IMR-90 (cell line): ENCODE measurements around the gene CLDN7.

Source experiments
- CEBPB ChIP-seq: IDR thresholded peaks from 2 replicates; pipeline ENCODE4 v1.6.1; 2012; ENCODE audit warnings: low read depth, low read length, improper control_type of control experiment
- CHD1 ChIP-seq: IDR thresholded peaks from 2 replicates; pipeline ENCODE4 v1.6.1; 2012; ENCODE audit warnings: low read depth, low read length, improper control_type of control experiment
- FOS ChIP-seq: fragments of 150-350 bp; IDR thresholded peaks from 2 replicates; pipeline ENCODE4 v1.6.1; 2016; ENCODE audit warnings: low read depth, low read length
- MAFK ChIP-seq: IDR thresholded peaks from 2 replicates; pipeline ENCODE4 v1.6.1; 2012; ENCODE audit warnings: low read depth, low read length, improper control_type of control experiment
- MAZ ChIP-seq: IDR thresholded peaks from 2 replicates; pipeline ENCODE4 v1.6.1; 2012; ENCODE audit warnings: low read depth, mild to moderate bottlenecking, low read length, improper control_type of control experiment, moderate library complexity, borderline replicate concordance
- MXI1 ChIP-seq: IDR thresholded peaks from 2 replicates; pipeline ENCODE4 v1.6.1; 2012; ENCODE audit warnings: low read depth, mild to moderate bottlenecking, low read length, moderate library complexity, borderline replicate concordance
- POLR2A ChIP-seq: IDR thresholded peaks from 2 replicates; pipeline ENCODE4 v1.6.1; 2012; ENCODE audit warnings: mild to moderate bottlenecking, low read depth, low read length
- RAD21 ChIP-seq: IDR thresholded peaks from 2 replicates; pipeline ENCODE4 v1.6.1; 2012; ENCODE audit warnings: low read length, improper control_type of control experiment
- RCOR1 ChIP-seq: IDR thresholded peaks from 2 replicates; pipeline ENCODE4 v1.6.1; 2012; ENCODE audit warnings: mild to moderate bottlenecking, low read length, improper control_type of control experiment; ENCODE audit not compliant: insufficient replicate concordance
- SMC3 ChIP-seq: fragments of 150-350 bp; IDR thresholded peaks from 2 replicates; pipeline ENCODE4 v1.6.1; 2016; ENCODE audit warnings: low read depth, mild to moderate bottlenecking, antibody characterized with exemption, low read length, moderate library complexity
- TF ChIP-seq, protein P1 (sequence below): fragments of 150-350 bp; IDR thresholded peaks from 2 replicates; pipeline ENCODE4 v1.6.1; 2016; ENCODE audit warnings: low read depth, mild to moderate bottlenecking, low read length, moderate library complexity, borderline replicate concordance
- TF ChIP-seq, protein P2 (sequence below): conservative IDR thresholded peaks from 2 replicates; pipeline ENCODE4 v1.5.1; 2012; ENCODE audit warnings: mild to moderate bottlenecking, low read depth, low read length, improper control_type of control experiment
- TF ChIP-seq, protein P3 (sequence below): fragments of 150-350 bp; IDR thresholded peaks from 2 replicates; pipeline ENCODE4 v1.6.1; 2017; ENCODE audit warnings: mild to moderate bottlenecking, antibody characterized with exemption, low read length, low read depth

DNA sequence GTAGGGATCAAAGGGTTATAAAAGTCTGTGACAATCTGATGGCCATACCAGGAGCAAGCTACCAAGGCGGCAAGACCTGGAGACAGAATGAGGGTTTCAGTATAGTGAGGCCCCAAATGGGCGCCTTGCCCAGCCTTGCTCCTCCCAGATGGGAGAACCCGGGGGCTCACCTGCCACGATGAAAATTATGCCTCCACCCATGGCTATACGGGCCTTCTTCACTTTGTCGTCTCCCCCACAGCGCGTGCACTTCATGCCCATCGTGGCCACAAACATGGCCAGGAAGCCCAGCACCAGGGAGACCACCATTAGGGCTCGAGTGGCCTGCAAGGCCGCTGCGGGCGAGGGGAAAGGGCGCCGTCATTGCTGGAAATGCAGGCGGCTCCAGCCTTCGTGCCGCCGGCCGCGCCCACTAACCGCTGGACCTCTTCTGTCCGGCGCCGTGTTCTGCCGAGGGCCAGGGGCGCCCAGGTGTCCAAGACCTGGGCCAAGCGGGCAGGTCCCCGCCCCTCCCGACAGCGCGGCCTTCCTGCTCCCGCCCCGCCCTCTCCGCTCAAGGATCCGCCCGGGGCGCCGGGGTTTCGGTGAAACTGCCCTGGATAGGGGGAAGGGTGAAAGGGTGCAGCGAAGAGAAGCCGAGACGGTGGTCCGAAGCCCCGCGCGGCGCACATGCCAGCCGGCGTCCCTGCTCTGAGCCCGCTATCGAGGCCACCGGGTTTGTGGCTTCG lies 1.5 kb downstream of the CLDN7 start:
- TF ChIP-seq CHD1: no peak
- TF ChIP-seq, protein P1, sequence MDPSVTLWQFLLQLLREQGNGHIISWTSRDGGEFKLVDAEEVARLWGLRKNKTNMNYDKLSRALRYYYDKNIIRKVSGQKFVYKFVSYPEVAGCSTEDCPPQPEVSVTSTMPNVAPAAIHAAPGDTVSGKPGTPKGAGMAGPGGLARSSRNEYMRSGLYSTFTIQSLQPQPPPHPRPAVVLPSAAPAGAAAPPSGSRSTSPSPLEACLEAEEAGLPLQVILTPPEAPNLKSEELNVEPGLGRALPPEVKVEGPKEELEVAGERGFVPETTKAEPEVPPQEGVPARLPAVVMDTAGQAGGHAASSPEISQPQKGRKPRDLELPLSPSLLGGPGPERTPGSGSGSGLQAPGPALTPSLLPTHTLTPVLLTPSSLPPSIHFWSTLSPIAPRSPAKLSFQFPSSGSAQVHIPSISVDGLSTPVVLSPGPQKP: no peak
- TF ChIP-seq RCOR1: no peak
- TF ChIP-seq POLR2A: no peak
- TF ChIP-seq MAZ: no peak
- TF ChIP-seq, protein P2, sequence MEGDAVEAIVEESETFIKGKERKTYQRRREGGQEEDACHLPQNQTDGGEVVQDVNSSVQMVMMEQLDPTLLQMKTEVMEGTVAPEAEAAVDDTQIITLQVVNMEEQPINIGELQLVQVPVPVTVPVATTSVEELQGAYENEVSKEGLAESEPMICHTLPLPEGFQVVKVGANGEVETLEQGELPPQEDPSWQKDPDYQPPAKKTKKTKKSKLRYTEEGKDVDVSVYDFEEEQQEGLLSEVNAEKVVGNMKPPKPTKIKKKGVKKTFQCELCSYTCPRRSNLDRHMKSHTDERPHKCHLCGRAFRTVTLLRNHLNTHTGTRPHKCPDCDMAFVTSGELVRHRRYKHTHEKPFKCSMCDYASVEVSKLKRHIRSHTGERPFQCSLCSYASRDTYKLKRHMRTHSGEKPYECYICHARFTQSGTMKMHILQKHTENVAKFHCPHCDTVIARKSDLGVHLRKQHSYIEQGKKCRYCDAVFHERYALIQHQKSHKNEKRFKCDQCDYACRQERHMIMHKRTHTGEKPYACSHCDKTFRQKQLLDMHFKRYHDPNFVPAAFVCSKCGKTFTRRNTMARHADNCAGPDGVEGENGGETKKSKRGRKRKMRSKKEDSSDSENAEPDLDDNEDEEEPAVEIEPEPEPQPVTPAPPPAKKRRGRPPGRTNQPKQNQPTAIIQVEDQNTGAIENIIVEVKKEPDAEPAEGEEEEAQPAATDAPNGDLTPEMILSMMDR: no peak
- TF ChIP-seq SMC3: no peak
- TF ChIP-seq, protein P3, sequence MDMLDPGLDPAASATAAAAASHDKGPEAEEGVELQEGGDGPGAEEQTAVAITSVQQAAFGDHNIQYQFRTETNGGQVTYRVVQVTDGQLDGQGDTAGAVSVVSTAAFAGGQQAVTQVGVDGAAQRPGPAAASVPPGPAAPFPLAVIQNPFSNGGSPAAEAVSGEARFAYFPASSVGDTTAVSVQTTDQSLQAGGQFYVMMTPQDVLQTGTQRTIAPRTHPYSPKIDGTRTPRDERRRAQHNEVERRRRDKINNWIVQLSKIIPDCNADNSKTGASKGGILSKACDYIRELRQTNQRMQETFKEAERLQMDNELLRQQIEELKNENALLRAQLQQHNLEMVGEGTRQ: no peak
- TF ChIP-seq FOS: no peak
- no peak for TF ChIP-seq CEBPB
- TF ChIP-seq MAFK: no peak
- TF ChIP-seq RAD21: no peak
- no peak for TF ChIP-seq MXI1
